AG09319 (cell line): ENCODE measurements around the gene CDH13.
A peak's percentile ranks its signal among the peaks of the same experiment; 100 is the strongest.

Source experiments
- DNase-seq: peaks from one replicate; pipeline ENCODE4 v3.0.0-alpha.2; 2010; ENCODE audit warnings: low read depth; ENCODE audit errors: extremely low read depth
- TF ChIP-seq, protein P1 (sequence below): IDR thresholded peaks from 2 replicates; pipeline ENCODE4 v1.5.1; 2011; ENCODE audit warnings: low read depth, mild to moderate bottlenecking, inconsistent platforms, low read length, moderate library complexity

CDH13 gene

DNA sequence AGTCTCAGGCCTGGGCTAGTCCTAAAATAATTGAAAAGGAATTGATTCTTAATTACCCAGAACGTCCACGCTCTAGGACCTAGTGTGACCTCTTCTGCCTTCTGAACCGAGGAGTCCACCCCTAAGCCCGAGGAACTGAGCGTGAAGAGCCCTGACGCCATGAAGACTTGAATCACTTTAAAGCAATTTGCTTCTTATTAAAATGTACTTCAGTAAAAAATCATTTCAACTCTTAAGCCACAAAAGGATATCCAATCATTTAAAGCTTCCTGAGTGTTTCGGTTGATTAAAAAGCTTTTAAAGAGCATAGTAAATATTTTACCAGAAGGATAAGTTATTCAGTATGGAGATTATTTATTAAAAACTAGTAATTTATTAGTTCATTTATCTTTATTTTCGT is 1192.6 kb downstream of the CDH13 start:
- TF ChIP-seq, protein P1, sequence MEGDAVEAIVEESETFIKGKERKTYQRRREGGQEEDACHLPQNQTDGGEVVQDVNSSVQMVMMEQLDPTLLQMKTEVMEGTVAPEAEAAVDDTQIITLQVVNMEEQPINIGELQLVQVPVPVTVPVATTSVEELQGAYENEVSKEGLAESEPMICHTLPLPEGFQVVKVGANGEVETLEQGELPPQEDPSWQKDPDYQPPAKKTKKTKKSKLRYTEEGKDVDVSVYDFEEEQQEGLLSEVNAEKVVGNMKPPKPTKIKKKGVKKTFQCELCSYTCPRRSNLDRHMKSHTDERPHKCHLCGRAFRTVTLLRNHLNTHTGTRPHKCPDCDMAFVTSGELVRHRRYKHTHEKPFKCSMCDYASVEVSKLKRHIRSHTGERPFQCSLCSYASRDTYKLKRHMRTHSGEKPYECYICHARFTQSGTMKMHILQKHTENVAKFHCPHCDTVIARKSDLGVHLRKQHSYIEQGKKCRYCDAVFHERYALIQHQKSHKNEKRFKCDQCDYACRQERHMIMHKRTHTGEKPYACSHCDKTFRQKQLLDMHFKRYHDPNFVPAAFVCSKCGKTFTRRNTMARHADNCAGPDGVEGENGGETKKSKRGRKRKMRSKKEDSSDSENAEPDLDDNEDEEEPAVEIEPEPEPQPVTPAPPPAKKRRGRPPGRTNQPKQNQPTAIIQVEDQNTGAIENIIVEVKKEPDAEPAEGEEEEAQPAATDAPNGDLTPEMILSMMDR, result no peak
- DNase-seq, result no peak

DNA sequence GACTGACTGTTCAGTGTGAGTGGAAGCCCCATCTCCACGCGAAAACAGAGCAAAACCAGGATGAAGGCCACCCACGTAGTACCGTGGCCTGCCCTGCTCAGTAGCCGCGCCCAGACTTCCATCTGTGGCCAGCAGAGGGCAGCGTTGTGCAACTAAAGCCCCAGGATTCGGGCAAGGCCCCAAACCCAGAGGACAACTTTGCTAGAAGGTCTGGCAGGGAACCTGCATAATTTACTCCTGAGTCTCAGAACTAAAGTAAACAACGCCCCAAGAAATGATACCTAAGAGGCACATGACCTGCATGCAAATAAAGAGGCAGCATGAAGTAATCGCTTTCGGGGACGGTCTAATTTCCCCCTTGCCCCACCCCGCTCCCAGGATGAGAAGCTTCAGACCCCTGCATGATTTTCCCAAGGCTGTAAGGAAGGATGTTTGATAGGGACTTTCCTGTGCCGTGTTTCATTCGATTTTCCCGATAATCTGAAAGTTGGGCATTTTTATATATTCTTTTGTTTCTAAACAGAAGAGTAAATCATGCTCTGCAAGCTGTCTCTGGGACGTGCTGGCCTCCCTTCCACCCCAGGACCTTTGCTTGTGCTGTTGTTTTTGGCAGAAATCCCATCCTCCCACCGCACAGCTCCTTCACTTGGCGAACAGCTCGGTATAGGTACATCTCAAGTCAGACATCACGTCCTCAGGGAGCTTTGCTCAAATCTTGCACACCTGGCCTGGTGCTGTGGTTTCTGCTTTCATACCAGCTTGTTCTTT is 1199.6 kb downstream of the CDH13 start:
- TF ChIP-seq, protein P1, result peak; percentile 94
- DNase-seq, result peak; percentile 61

DNA sequence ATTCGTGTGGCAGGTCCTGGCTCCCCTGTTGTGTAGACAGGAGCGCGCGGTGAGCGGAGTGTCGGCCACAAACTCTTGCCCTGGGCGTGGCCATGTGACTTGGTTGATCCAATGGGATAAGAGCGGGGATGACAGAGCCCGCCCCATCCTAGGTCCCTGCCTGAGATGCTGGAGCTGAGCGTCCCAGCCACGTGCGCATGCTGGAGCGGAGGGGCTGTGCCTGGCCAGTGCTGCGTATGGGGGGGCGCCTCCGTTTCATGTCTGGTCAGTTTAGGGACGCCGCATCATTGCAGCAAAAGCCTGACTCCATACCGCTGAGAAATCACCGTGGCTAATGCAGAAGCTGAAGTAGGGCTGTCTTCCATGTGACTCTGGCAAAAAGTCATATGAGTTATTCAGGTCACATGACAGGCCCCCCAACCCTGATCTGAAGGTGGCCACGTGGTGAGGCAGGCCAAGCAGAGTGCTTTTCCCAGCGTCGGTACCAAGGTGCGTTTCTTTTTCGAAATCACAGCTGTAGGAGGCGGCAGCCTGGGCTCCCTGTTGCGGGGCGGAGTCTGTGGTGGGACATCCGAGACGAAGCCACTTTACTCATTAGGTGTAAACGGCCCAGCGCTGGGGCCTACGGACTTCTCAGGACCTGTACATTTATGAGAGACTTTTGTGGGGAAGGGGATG is 1203.5 kb downstream of the CDH13 start:
- TF ChIP-seq, protein P1, result no peak
- DNase-seq, result no peak

DNA sequence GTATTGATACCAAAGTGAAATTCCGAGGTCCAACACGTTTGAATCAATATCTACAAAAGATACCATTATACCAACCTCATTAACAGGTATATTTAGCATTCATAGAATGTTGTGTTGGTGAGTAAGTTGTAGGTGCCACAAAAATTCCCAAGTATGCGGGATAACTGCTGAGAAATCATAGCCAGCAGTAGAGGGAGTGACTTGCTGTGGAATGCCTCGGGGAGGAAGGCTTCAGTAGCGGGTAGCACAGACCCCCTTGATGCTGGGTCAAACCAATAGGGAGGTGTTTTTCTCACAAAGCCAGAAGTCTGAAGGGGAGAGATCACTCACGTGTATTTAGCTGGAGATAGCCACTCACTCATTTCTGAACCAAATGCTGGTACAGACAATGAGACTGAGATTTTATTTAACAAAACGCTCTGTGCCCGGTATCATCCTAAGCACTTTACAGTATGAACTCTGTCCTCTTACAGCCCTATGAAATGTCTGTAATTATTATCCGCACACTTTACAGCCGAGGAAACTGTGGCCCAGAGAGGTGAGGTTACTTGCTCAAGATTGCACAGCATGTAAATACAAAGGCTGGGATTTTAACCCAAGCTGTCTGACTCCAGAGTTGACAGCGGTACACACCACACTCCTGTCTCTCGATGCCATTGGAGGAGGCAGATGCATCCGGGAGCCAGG is 1204.1 kb downstream of the CDH13 start:
- TF ChIP-seq, protein P1, result no peak
- no peak for DNase-seq

DNA sequence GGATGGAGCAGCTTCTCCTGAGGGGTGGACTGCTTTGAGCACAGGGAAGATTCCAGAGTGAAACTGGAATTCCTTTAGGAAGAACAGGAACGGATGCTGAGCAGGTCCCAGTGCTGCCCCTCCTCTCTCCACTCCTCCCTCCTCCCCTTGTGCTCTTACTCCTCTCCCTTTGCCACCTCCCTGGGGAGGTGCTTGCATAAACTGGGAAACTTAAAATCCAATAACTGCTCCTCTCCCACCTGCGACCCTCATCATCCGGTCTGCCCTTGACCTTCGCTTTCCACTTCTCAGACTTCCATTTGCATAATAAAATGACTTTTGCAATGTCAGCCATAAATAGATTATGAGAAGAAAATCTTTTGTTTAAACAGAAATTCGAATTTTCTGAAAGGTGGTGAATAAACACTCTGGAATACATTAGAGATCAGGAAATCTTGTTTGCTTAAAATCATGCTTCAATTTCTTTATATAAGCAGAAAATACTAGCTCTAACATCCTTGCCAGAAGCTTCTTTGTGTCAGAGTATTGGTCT is 1204.8 kb downstream of the CDH13 start:
- TF ChIP-seq, protein P1, result no peak
- DNase-seq, result no peak

DNA sequence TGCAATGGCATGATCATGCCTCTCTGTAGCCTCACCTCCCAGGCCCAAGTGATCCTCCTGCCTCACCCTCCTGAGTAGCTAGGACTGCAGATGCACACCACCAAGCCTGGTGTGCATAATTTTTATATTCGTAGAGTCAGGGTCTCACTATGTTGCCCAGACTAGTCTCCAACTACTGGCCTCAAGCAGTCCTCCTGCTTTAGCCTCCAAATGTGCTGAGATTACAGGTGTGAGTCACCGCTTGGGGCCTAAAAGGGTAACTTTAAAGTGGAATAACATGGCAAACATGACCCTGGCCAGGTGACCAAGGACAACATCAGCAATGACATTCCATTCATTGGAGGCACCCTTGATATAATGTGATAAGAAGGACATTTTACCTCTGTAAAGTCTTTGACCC is 1207.2 kb downstream of the CDH13 start:
- no peak for DNase-seq
- TF ChIP-seq, protein P1, result no peak
